Calu3 (cell line): Measurements from ENCODE around the gene SLC2A14. TPM values are rescaled to one million over a fixed set of nuclear protein-coding genes. Genes with fewer than 3 reads are reported as not detected.
"Not testable (repeated sequence)": the region's sequence is repeated elsewhere in the genome, so short reads cannot be mapped to it uniquely, and the experiment has no call there.

Experiments used
- BruUV-seq: library from RNA; stranded (reverse); fragments of 400-500 nt; replicated peaks from 2 replicates; lab custom pipeline; 2021; lab: Mats Ljungman, UMichigan
- CTCF ChIA-PET: fragments of 300-600 bp; sonication (Branson Sonifier 250); formaldehyde crosslinking; loops from one replicate; lab custom pipeline; 2022; ENCODE audit warnings: antibody characterized with exemption; lab: Charles Lee
- DNase-seq: peaks from one replicate; pipeline ENCODE4 v3.0.0; 2022
- H3K27ac Mint-ChIP-seq: one replicate; pipeline ENCODE4 v1.8.0; 2022; ENCODE audit warnings: mixed read lengths; ENCODE audit not compliant: unreplicated experiment
- H3K27me3 Mint-ChIP-seq: one replicate; pipeline ENCODE4 v1.8.0; 2022; ENCODE audit warnings: mixed read lengths; ENCODE audit not compliant: unreplicated experiment
- H3K36me3 Mint-ChIP-seq: one replicate; pipeline ENCODE4 v1.8.0; 2022; ENCODE audit warnings: mild to moderate bottlenecking, moderate library complexity, mixed read lengths; ENCODE audit not compliant: insufficient read depth, unreplicated experiment
- H3K4me1 Mint-ChIP-seq: one replicate; pipeline ENCODE4 v1.8.0; 2022; ENCODE audit warnings: mild to moderate bottlenecking, low read depth, mixed read lengths; ENCODE audit not compliant: unreplicated experiment
- H3K4me3 Mint-ChIP-seq: one replicate; pipeline ENCODE4 v1.8.0; 2022; ENCODE audit warnings: mild to moderate bottlenecking, low read depth, moderate library complexity, mixed read lengths; ENCODE audit not compliant: unreplicated experiment
- H3K9me3 Mint-ChIP-seq: one replicate; pipeline ENCODE4 v1.8.0; 2022; ENCODE audit warnings: low read depth, mixed read lengths; ENCODE audit not compliant: unreplicated experiment
- intact Hi-C: fragments of 100-400 bp; cut with micrococcal nuclease; formaldehyde crosslinking; loops from one replicate; pipeline ENCODE4 v1.10.0; 2022; ENCODE audit not compliant: unreplicated experiment
- total RNA-seq: library from RNA; stranded (reverse); gene quantifications from 2 replicates; pipeline ENCODE4 v1.2.3, GENCODE V29; 2022
- TF ChIP-seq, protein P1 (sequence below): fragments of 200-600 bp; IDR thresholded peaks from one replicate; pipeline ENCODE4 v1.8.0; 2022; ENCODE audit warnings: antibody characterized with exemption; ENCODE audit not compliant: unreplicated experiment

SLC2A14 gene
- total RNA-seq, 1 experiment from 2014 or later, result not detected

DNA sequence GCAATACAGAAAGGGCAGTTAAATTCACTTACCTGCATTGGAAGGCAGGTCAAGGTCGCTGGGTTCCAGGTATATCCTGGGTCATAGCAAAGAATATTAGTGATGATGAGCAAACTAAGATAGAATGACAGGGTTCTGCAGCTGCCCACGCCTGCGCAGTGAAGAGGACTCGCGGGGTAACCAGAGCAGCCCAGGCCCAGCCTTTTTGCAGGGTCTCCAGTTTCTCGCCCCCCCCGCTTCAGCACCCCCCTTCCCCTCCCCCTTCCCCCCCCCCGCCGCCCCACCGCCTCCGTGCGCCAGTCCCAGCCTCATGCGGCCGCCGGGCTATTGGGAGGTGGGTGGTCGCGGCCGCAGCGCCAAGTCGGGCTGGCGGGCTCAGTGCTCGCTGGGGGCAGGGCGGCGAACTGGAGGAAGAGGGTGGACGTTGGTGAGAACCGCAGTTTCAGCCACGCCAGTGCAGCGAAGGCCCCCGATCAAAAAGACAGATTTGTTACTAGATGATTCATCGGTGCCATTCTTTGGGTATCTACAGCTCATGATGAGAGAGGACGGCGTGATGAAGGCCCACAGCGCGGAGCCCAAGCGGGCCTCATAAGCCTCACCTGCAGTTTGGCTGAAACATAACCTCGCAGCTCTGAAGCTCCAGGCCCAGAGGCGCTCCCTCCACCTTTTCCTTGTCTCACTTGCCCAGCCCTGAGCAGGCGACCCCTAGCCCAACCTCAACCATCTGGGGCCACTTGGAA, 43.1 kb upstream of the SLC2A14 start:
- no peak overlapping the region for H3K4me3 Mint-ChIP-seq
- no peaks in the 10 kb centered on the region for H3K27me3 Mint-ChIP-seq
- no peaks in the 10 kb centered on the region for H3K9me3 Mint-ChIP-seq
- H3K4me1 Mint-ChIP-seq, result no peaks in the 10 kb centered on the region
- no peaks in the 10 kb centered on the region for H3K36me3 Mint-ChIP-seq
- intact Hi-C loops, result no loop called here
- BruUV-seq, result no TSS peak
- TF ChIP-seq, protein P1, sequence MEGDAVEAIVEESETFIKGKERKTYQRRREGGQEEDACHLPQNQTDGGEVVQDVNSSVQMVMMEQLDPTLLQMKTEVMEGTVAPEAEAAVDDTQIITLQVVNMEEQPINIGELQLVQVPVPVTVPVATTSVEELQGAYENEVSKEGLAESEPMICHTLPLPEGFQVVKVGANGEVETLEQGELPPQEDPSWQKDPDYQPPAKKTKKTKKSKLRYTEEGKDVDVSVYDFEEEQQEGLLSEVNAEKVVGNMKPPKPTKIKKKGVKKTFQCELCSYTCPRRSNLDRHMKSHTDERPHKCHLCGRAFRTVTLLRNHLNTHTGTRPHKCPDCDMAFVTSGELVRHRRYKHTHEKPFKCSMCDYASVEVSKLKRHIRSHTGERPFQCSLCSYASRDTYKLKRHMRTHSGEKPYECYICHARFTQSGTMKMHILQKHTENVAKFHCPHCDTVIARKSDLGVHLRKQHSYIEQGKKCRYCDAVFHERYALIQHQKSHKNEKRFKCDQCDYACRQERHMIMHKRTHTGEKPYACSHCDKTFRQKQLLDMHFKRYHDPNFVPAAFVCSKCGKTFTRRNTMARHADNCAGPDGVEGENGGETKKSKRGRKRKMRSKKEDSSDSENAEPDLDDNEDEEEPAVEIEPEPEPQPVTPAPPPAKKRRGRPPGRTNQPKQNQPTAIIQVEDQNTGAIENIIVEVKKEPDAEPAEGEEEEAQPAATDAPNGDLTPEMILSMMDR, result no peak
- H3K27ac Mint-ChIP-seq, result no peak overlapping the region
- CTCF ChIA-PET, result no interaction called here
- no peak for DNase-seq

DNA sequence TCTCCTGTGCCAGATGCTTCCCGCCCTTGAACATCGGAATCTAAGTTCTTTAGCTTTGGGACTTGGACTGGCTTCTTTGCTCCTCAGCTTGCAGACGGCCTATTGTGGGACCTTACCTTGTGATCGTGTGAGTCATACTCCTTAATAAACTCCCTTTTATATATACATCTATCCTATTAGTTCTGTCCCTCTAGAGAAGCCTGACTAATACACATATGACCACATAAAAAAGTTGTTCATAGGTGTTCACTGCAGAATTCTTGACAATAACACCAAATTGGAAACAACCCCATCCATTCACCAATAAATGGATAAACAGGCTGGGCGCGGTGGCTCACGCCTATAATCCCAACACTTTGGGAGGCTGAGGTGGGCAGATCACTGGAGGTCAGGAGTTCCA, 37.4 kb upstream of the SLC2A14 start:
- CTCF ChIA-PET, result interaction anchor here (0.6 to 2.1 kb wide), 2 partner anchors 23 to 49 kb away, joined by 4 to 7 read pairs; no protein-coding TSS in a partner anchor
- not testable (repeated sequence) for H3K27ac Mint-ChIP-seq, H3K9me3 Mint-ChIP-seq

DNA sequence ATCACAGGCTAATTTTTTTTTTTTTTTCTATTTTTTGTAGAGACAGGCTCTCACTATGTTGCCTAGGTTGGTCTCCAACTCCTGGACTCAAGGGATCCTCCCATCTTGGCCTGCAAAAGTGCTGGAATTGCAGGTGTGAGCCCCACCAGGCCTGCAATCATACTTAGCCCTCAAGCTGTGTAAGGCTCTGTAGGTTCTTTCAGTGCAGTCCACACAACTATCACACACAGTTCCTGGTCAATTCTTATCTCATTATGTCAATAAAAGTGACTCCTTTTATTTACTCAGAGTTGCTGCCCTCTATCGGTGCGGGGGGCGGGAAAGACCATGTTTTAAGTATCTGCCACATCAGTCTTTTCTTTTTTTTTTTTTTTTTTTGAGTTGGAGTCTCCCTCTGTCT, 34.3 kb upstream of the SLC2A14 start:
- Mint-ChIP-seq H3K9me3 (no peaks in the 10 kb centered on the region), H3K4me3 (no peak overlapping the region)
- intact Hi-C loops, result no loop called here

More for the DNA sequence above, 37.4 kb upstream of the SLC2A14 start:
- H3K4me1 Mint-ChIP-seq, result peaks cover 24% of the 10 kb centered on the region
- H3K27me3 Mint-ChIP-seq, intact Hi-C loops, H3K4me3 Mint-ChIP-seq, BruUV-seq, H3K36me3 Mint-ChIP-seq, DNase-seq: not testable (repeated sequence)

DNA sequence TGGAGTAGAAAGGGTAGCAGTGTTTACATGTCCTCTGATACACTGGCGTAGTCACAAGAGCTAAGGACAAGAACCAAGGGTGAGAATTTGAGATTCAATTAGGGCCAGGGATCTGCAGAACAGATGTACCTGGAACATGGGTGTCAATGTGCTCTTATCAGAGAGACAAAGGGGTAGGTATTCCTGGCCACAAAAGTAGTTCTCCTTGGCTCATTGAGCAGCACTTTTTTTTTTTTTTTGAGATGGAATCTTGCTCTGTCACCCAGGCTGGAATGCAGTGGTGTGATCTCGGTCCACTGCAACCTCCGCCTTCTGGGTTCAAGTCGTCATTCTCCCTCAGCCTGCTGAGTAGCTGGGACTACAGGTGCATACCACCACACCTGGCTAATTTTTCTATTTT, 33.6 kb upstream of the SLC2A14 start:
- H3K4me3 Mint-ChIP-seq, DNase-seq: not testable (repeated sequence)

More for the DNA sequence above, 34.3 kb upstream of the SLC2A14 start:
- Mint-ChIP-seq H3K27ac (peak overlapping the region; percentile 54), H3K4me1 (peaks cover 25% of the 10 kb centered on the region), H3K36me3 (no peaks in the 10 kb centered on the region), H3K27me3 (no peaks in the 10 kb centered on the region)
- DNase-seq, result peak; percentile 78
- TF ChIP-seq, protein P1, result peak; percentile 45
- BruUV-seq, result no TSS peak
- CTCF ChIA-PET, result interaction anchor here (0.7 to 1.3 kb wide), 4 partner anchors 25 to 334 kb away, joined by 3 to 8 read pairs (median 5); no protein-coding TSS in a partner anchor

DNA sequence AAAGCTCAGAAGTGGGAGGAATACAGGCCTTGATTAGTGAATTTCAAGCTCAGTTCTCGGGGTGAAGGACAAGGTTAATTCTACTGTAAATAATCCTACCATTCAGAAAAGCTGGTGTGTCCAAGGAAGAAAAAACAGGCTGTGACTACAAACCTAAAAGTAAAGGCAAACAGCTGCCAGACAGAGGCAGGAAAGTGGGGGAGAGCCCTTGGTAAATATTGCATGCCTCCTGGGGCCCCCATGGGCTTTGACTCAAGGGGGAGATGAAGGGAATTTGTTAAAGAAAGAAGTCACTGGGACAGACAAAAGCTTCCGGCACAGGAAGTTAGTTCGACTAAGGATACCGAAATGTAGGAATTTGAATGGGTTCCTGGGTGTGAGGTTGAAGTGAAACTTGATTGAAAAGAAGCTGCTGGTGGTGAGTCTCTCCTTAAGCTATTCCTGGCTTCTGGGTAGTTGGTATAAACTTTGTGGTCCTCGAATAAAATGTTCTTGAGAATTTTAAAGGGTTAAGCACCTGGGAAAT, 32.9 kb upstream of the SLC2A14 start:
- DNase-seq, H3K9me3 Mint-ChIP-seq, H3K27ac Mint-ChIP-seq, H3K36me3 Mint-ChIP-seq, BruUV-seq, H3K4me3 Mint-ChIP-seq, H3K27me3 Mint-ChIP-seq, intact Hi-C loops: not testable (repeated sequence)
- H3K4me1 Mint-ChIP-seq, result peaks cover 25% of the 10 kb centered on the region
- CTCF ChIA-PET, result interaction anchor here (0.7 to 1.6 kb wide), 2 partner anchors 100 to 108 kb away, joined by 3 to 7 read pairs; no protein-coding TSS in a partner anchor

More for the DNA sequence above, 33.6 kb upstream of the SLC2A14 start:
- CTCF ChIA-PET, result interaction anchor here (1.0 to 1.6 kb wide), 3 partner anchors 25 to 101 kb away, joined by 3 to 5 read pairs (median 3); no protein-coding TSS in a partner anchor
- H3K27me3 Mint-ChIP-seq, intact Hi-C loops, H3K36me3 Mint-ChIP-seq, H3K9me3 Mint-ChIP-seq, BruUV-seq, H3K27ac Mint-ChIP-seq: not testable (repeated sequence)
- H3K4me1 Mint-ChIP-seq, result peaks cover 25% of the 10 kb centered on the region
